ENCODE data around the gene GID4.

GID4 gene

DNA sequence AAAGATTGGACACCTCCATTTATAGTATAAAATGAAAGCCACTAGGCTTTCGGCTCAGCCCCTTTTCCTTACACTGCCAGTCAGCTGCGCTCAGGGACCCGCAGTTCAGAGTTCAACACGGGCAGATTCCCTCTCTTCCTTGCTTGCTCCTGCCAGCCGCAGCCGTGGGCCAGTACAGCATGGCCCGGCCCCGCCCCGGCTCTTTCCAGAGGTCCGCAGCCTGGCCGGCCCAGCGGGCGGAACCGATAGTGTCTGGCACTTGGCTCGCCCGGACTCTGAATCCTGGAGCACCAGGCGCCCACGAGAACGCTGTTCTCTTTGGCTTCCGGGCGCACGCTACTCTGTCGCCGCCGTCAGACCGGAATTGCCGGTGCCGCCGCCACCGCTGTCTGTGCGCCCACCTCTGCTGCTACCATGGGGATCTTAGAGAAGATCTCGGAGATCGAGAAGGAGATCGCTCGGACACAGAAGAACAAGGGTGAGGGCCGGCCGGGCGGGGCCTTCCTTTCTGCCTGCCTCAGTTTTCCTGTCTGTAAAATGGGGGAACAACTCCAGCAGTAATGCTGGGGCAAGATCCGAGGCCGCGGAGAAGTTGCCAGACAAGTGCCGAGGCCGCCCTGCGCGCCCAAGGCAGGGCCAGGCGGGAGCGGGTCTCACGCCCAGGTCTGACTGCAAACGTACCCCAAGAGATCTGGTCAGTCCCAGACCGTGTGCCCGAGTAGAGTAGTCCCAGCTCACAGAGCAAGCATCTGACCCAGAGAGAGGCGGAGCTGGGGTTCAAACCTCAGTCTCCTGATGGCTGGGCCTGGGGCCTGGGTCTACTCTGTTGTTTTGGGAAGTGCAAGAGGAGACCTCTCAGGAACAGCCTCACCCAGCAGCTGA, 48.6 kb downstream of the GID4 start, which contains the start of gene DRG2:
Gene DRG2 (plus strand): TSS at position 339 of the 882 bp plus-strand sequence. CDS start 76 bp downstream, at position 415.
- Histone ChIP-seq H3K18ac (ENCODE audit: low read length) (peak within 1 kb of the TSS; percentile 91), H2BK120ac (ENCODE audit: low read depth, low read length) (peak within 1 kb of the TSS; percentile 96), H2AK5ac (ENCODE audit: low read depth, low read length) (peak within 1 kb of the TSS; percentile 99), H2BK5ac (ENCODE audit: low read length) (peak within 1 kb of the TSS; percentile 46), H3K4me1 (ENCODE audit: control insufficient read depth in 2 of 2, insufficient read depth in 1 of 2, low read depth in 1 of 2, low read length in 2 of 2) (peaks cover 0 to 6% of the 10 kb centered on the region in 2 donors), H3K23ac (ENCODE audit: low read depth, low read length, poor library complexity) (peak within 1 kb of the TSS; percentile 80), H3K14ac (ENCODE audit: low read length) (no peak within 1 kb of the TSS), H3K27me3 (ENCODE audit: control insufficient read depth in 3 of 3, insufficient read depth in 3 of 3, low read depth in 1 of 3, low read length in 3 of 3) (no peaks in the 10 kb centered on the region), H3K36me3 (replicated peaks in 1 of 2; ENCODE audit: control insufficient read depth in 2 of 2, insufficient read depth in 2 of 2, low read length in 2 of 2) (peaks cover 1 to 21% of the 10 kb centered on the region in 2 donors), H3K9ac (ENCODE audit: low read depth, low read length, poor library complexity) (peak within 1 kb of the TSS; percentile 82), H2BK12ac (ENCODE audit: low read length) (no peak within 1 kb of the TSS), H3K4ac (ENCODE audit: low read length) (no peak within 1 kb of the TSS), H3K79me1 (ENCODE audit: low read depth, low read length) (peaks cover 6% of the 10 kb centered on the region), H3K4me2 (ENCODE audit: insufficient read depth, low read length, poor library complexity, severe bottlenecking) (peak within 1 kb of the TSS; percentile 76), H4K91ac (ENCODE audit: low read depth, low read length, poor library complexity) (no peak within 1 kb of the TSS), H3K4me3 (ENCODE audit: low read length in 2 of 2) (peak within 1 kb of the TSS; percentile 79), H2AFZ (ENCODE audit: low read length) (peak within 1 kb of the TSS; percentile 96), H4K8ac (ENCODE audit: low read depth, low read length) (no peak within 1 kb of the TSS), H3K9me3 (replicated peaks in 1 of 2; ENCODE audit: control insufficient read depth in 2 of 2, insufficient read depth in 1 of 2, low read depth in 1 of 2, low read length in 2 of 2) (no peaks in the 10 kb centered on the region), H2BK15ac (ENCODE audit: low read length) (peak within 1 kb of the TSS; percentile 80), H3K27ac (replicated peaks; ENCODE audit: low read length) (peak within 1 kb of the TSS; percentile 43)
- no CpG with 5 or more reads among the region's 52 CpGs for WGBS, 2 donors (ENCODE audit: extremely low coverage in 2 of 2, insufficient read length in 2 of 2, insufficient replicate concordance in 1 of 2)
- peak; percentile 89 for DNase-seq (ENCODE audit: low spot score)

DNA sequence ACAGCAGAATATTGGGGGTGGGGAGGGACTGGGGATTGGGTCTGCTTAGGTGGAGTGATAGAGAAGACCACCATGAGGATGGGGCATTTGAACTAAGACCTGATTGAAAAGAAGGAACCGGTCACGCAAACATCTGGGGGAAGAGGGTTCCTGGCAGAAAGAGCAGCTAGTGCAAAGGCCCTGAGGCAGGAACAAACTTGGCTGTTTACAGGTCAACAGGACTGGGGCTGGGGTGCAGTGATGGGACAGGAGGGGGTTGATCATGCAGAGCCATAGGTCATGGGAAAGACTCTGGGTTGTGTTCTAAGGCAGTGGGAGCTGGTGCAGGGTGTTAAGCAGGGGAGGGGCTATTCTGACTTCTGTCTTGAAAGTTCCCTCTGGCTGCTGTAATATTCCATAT, 50.4 kb downstream of the GID4 start:
- H3K36me3 ChIP-seq (replicated peaks in 1 of 2; ENCODE audit: control insufficient read depth in 2 of 2, insufficient read depth in 2 of 2, low read length in 2 of 2): peaks cover 6 to 33% of the 10 kb centered on the region in 2 donors
- H3K23ac ChIP-seq (ENCODE audit: low read depth, low read length, poor library complexity): no peak overlapping the region
- no CpG with 5 or more reads among the region's 2 CpGs for WGBS, 2 donors (ENCODE audit: extremely low coverage in 2 of 2, insufficient read length in 2 of 2, insufficient replicate concordance in 1 of 2)
- no peak overlapping the region for H2AFZ ChIP-seq (ENCODE audit: low read length)
- no peak overlapping the region for H2BK15ac ChIP-seq (ENCODE audit: low read length)
- H4K8ac ChIP-seq (ENCODE audit: low read depth, low read length): no peak overlapping the region
- H2BK5ac ChIP-seq (ENCODE audit: low read length): no peak overlapping the region
- no peaks in the 10 kb centered on the region for H3K27me3 ChIP-seq (ENCODE audit: control insufficient read depth in 3 of 3, insufficient read depth in 3 of 3, low read depth in 1 of 3, low read length in 3 of 3)
- no peak overlapping the region for H3K27ac ChIP-seq (replicated peaks; ENCODE audit: low read length)
- DNase-seq (ENCODE audit: low spot score): no peak
- no peak overlapping the region for H3K4me2 ChIP-seq (ENCODE audit: insufficient read depth, low read length, poor library complexity, severe bottlenecking)
- H3K14ac ChIP-seq (ENCODE audit: low read length): no peak overlapping the region
- H3K4ac ChIP-seq (ENCODE audit: low read length): no peak overlapping the region
- peaks cover 0 to 6% of the 10 kb centered on the region in 2 donors for H3K4me1 ChIP-seq (ENCODE audit: control insufficient read depth in 2 of 2, insufficient read depth in 1 of 2, low read depth in 1 of 2, low read length in 2 of 2)
- H3K18ac ChIP-seq (ENCODE audit: low read length): no peak overlapping the region
- H3K4me3 ChIP-seq (ENCODE audit: low read length in 2 of 2): peak overlapping the region in 1 of 2 donors; percentile 51
- H4K91ac ChIP-seq (ENCODE audit: low read depth, low read length, poor library complexity): no peak overlapping the region
- H3K9me3 ChIP-seq (replicated peaks in 1 of 2; ENCODE audit: control insufficient read depth in 2 of 2, insufficient read depth in 1 of 2, low read depth in 1 of 2, low read length in 2 of 2): no peaks in the 10 kb centered on the region
- H2BK12ac ChIP-seq (ENCODE audit: low read length): no peak overlapping the region
- no peak overlapping the region for H2BK120ac ChIP-seq (ENCODE audit: low read depth, low read length)
- H3K79me1 ChIP-seq (ENCODE audit: low read depth, low read length): peaks cover 6% of the 10 kb centered on the region
- no peak overlapping the region for H3K9ac ChIP-seq (ENCODE audit: low read depth, low read length, poor library complexity)
- no peak overlapping the region for H2AK5ac ChIP-seq (ENCODE audit: low read depth, low read length)

DNA sequence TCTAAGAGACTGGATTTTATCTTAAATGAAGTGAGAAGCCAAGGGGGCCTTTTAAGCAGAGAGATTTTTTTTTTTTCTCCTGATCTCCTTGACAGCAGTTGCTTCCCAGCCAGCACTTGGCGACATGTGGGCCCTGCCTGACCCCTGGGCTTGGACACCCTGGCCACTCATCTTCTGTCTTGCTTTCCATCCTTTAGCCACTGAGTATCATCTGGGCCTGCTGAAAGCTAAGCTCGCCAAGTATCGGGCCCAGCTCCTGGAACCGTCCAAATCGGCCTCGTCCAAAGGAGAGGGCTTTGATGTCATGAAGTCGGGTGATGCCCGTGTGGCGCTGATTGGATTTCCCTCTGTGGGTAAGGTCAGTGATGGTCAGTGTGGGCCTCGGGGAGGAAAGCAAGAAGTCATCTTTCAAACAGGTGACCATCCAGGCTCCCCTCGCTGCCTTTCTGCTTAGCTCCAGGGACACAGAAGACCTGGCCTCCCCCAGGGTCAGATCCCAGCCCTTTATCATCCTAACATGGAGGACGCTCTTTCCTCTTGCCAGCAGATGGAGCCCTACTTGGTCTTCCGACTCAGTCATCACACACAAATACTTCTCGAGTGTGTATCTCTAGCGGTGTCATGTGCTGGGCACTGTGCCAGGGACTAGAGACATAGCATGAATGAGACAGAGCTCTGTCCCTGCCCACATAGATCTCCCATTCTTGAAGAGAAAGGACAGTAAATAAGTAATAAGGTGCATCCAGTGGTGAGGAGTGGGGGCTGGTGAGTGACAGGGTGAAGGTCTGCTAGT, 54.6 kb downstream of the GID4 start:
- Histone ChIP-seq H3K4ac (ENCODE audit: low read length) (no peak overlapping the region), H3K27ac (replicated peaks; ENCODE audit: low read length) (no peak overlapping the region), H2BK5ac (ENCODE audit: low read length) (no peak overlapping the region), H3K9me3 (replicated peaks in 1 of 2; ENCODE audit: control insufficient read depth in 2 of 2, insufficient read depth in 1 of 2, low read depth in 1 of 2, low read length in 2 of 2) (no peaks in the 10 kb centered on the region), H2AFZ (ENCODE audit: low read length) (no peak overlapping the region), H3K4me2 (ENCODE audit: insufficient read depth, low read length, poor library complexity, severe bottlenecking) (no peak overlapping the region), H3K27me3 (ENCODE audit: control insufficient read depth in 3 of 3, insufficient read depth in 3 of 3, low read depth in 1 of 3, low read length in 3 of 3) (no peaks in the 10 kb centered on the region), H3K23ac (ENCODE audit: low read depth, low read length, poor library complexity) (no peak overlapping the region), H3K9ac (ENCODE audit: low read depth, low read length, poor library complexity) (no peak overlapping the region), H3K14ac (ENCODE audit: low read length) (no peak overlapping the region), H2BK15ac (ENCODE audit: low read length) (no peak overlapping the region), H3K18ac (ENCODE audit: low read length) (no peak overlapping the region), H4K91ac (ENCODE audit: low read depth, low read length, poor library complexity) (no peak overlapping the region), H2AK5ac (ENCODE audit: low read depth, low read length) (no peak overlapping the region), H3K4me1 (ENCODE audit: control insufficient read depth in 2 of 2, insufficient read depth in 1 of 2, low read depth in 1 of 2, low read length in 2 of 2) (peaks cover 0 to under 1% of the 10 kb centered on the region in 2 donors), H3K4me3 (ENCODE audit: low read length in 2 of 2) (no peak overlapping the region), H4K8ac (ENCODE audit: low read depth, low read length) (no peak overlapping the region), H3K36me3 (replicated peaks in 1 of 2; ENCODE audit: control insufficient read depth in 2 of 2, insufficient read depth in 2 of 2, low read length in 2 of 2) (peaks cover 29 to 71% of the 10 kb centered on the region in 2 donors), H2BK12ac (ENCODE audit: low read length) (no peak overlapping the region), H2BK120ac (ENCODE audit: low read depth, low read length) (no peak overlapping the region), H3K79me1 (ENCODE audit: low read depth, low read length) (peaks cover 4% of the 10 kb centered on the region)
- whole genome bisulfite sequencing, 2 donors (ENCODE audit: extremely low coverage in 2 of 2, insufficient read length in 2 of 2, insufficient replicate concordance in 1 of 2): no CpG with 5 or more reads among the region's 15 CpGs
- DNase-seq (ENCODE audit: low spot score): no peak

DNA sequence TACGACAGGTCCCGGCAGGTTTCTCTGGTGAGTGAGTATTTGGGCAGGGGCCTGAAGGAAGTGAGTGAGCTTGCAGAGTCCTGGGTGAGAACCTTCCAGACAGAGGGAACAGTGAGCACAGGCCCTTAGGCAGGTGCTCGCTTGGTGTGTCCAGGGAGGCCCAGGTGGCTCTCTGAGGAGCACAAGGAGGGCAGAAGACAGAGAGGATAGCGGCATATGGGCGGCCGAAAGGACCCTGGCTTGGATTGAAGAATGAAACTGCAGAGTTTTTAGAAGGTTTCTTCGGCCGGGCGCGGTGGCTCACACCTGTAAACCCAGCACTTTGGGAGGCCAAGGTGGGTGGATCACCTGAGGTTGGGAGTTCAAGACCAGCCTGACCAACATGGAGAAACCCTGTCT, 55.2 kb downstream of the GID4 start:
- Histone ChIP-seq H3K36me3 (replicated peaks in 1 of 2; ENCODE audit: control insufficient read depth in 2 of 2, insufficient read depth in 2 of 2, low read length in 2 of 2) (peaks cover 35 to 77% of the 10 kb centered on the region in 2 donors), H4K8ac (ENCODE audit: low read depth, low read length) (no peak overlapping the region), H3K14ac (ENCODE audit: low read length) (no peak overlapping the region), H2BK12ac (ENCODE audit: low read length) (no peak overlapping the region), H3K4me3 (ENCODE audit: low read length in 2 of 2) (no peak overlapping the region), H3K79me1 (ENCODE audit: low read depth, low read length) (peaks cover 4% of the 10 kb centered on the region), H4K91ac (ENCODE audit: low read depth, low read length, poor library complexity) (no peak overlapping the region), H3K9me3 (replicated peaks in 1 of 2; ENCODE audit: control insufficient read depth in 2 of 2, insufficient read depth in 1 of 2, low read depth in 1 of 2, low read length in 2 of 2) (no peaks in the 10 kb centered on the region), H2BK5ac (ENCODE audit: low read length) (no peak overlapping the region), H3K4me2 (ENCODE audit: insufficient read depth, low read length, poor library complexity, severe bottlenecking) (no peak overlapping the region), H3K27ac (replicated peaks; ENCODE audit: low read length) (no peak overlapping the region), H2AK5ac (ENCODE audit: low read depth, low read length) (no peak overlapping the region), H2BK15ac (ENCODE audit: low read length) (no peak overlapping the region), H2AFZ (ENCODE audit: low read length) (no peak overlapping the region), H3K9ac (ENCODE audit: low read depth, low read length, poor library complexity) (no peak overlapping the region), H3K23ac (ENCODE audit: low read depth, low read length, poor library complexity) (no peak overlapping the region), H2BK120ac (ENCODE audit: low read depth, low read length) (no peak overlapping the region), H3K4me1 (ENCODE audit: control insufficient read depth in 2 of 2, insufficient read depth in 1 of 2, low read depth in 1 of 2, low read length in 2 of 2) (no peaks in the 10 kb centered on the region), H3K18ac (ENCODE audit: low read length) (no peak overlapping the region), H3K27me3 (ENCODE audit: control insufficient read depth in 3 of 3, insufficient read depth in 3 of 3, low read depth in 1 of 3, low read length in 3 of 3) (no peaks in the 10 kb centered on the region), H3K4ac (ENCODE audit: low read length) (no peak overlapping the region)
- no CpG with 5 or more reads among the region's 10 CpGs for WGBS, 2 donors (ENCODE audit: extremely low coverage in 2 of 2, insufficient read length in 2 of 2, insufficient replicate concordance in 1 of 2)
- DNase-seq (ENCODE audit: low spot score): no peak
